Mammary epithelial cell (primary cell): ENCODE results near the gene RETN.
"Not testable (repeated sequence)": the region's sequence is repeated elsewhere in the genome, so short reads cannot be mapped to it uniquely, and the experiment has no call there.

ENCODE experiments used
- EZH2 ChIP-seq: IDR thresholded peaks from 2 replicates; pipeline ENCODE4 v1.6.1; 2012; ENCODE audit warnings: low read length, inconsistent platforms, borderline replicate concordance
- TF ChIP-seq, protein P1 (sequence below), 2 donors: IDR thresholded peaks in 1 of 2; conservative IDR thresholded peaks in 1 of 2; 2 replicates each; pipeline ENCODE4 v1.5.1; 2011 to 2012; ENCODE audit warnings: inconsistent platforms in 2 of 2, low read length in 2 of 2, mild to moderate bottlenecking in 2 of 2, control low read depth in 1 of 2, low read depth in 1 of 2; ENCODE audit not compliant: insufficient read depth in 1 of 2; ENCODE audit errors: extremely low read depth in 1 of 2

DNA sequence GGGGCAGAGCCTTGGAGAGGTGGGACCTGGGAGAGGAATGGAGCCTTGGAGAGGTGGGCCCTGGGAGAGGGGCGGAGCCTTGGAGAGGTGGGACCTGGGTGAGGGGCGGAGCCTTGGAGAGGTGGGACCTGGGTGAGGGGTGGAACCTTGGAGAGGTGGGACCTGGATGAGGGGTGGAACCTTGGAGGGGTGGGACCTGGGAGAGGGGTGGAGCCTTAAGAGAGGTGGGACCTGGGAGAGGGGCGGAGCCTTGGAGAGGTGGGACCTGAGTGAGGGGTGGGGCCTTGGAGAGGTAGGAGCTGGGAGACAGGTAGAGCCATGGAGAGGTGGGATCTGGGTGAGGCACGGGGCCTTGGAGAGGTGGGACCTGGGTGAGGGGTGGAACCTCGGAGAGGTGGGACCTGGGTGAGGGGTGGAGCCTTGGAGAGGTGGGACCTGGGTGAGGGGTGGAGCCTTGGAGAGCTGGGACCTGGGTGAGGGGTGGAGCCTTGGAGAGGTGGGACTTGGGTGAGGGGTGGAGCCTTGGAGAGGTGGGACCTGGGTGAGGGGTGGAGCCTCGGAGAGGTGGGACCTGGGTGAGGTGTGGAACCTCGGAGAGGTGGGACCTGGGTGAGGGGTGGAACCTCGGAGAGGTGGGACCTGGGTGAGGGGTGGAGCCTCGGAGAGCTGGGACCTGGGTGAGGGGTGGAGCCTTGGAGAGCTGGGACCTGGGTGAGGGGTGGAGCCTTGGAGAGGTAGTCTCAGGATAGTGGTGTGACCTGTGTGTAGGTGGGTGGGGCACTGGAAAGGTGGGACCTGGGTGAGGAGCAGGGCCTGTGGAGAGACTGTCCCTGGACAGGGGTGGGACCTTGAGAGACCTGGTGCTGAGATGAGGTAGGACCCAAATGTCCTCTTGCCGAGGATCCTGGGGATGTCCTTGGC is 25.0 kb upstream of the RETN start:
- TF ChIP-seq, protein P1, sequence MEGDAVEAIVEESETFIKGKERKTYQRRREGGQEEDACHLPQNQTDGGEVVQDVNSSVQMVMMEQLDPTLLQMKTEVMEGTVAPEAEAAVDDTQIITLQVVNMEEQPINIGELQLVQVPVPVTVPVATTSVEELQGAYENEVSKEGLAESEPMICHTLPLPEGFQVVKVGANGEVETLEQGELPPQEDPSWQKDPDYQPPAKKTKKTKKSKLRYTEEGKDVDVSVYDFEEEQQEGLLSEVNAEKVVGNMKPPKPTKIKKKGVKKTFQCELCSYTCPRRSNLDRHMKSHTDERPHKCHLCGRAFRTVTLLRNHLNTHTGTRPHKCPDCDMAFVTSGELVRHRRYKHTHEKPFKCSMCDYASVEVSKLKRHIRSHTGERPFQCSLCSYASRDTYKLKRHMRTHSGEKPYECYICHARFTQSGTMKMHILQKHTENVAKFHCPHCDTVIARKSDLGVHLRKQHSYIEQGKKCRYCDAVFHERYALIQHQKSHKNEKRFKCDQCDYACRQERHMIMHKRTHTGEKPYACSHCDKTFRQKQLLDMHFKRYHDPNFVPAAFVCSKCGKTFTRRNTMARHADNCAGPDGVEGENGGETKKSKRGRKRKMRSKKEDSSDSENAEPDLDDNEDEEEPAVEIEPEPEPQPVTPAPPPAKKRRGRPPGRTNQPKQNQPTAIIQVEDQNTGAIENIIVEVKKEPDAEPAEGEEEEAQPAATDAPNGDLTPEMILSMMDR (conservative IDR thresholded peaks at IDR 0.05 in 1 of 2, IDR thresholded peaks at IDR 0.05 in 1 of 2; ENCODE audit: extremely low read depth in 1 of 2, insufficient read depth in 1 of 2, low read depth in 1 of 2, low read length in 2 of 2): not testable (repeated sequence)
- TF ChIP-seq EZH2: not testable (repeated sequence)
